OCI-LY7 (cell line): ENCODE measurements around the gene CMSS1. TPM values are rescaled to one million over a fixed set of nuclear protein-coding genes. Genes with fewer than 3 reads are reported as not detected.

Source experiments
- BruUV-seq: library from RNA; stranded (reverse); fragments of 400-500 nt; replicated peaks from 2 replicates; lab custom pipeline; 2021; lab: Mats Ljungman, UMichigan
- CTCF ChIA-PET: fragments of 300-600 bp; sonication (Branson Sonifier 250); formaldehyde crosslinking; loops from one replicate; lab custom pipeline; 2022; ENCODE audit warnings: antibody characterized with exemption; ENCODE audit not compliant: unreplicated experiment; lab: Charles Lee
- POLR2A ChIA-PET: fragments of 300-600 bp; sonication (Branson Sonifier 250); formaldehyde crosslinking; loops from one replicate; lab custom pipeline; 2022; ENCODE audit warnings: antibody characterized with exemption; lab: Charles Lee
- DNase-seq: peaks from one replicate; pipeline ENCODE4 v3.0.0-alpha.2; 2015; ENCODE audit warnings: low spot score
- H2AFZ ChIP-seq: fragments of 200-600 bp; sonication (generic), shearing (Covaris generic); 2 replicates; pipeline ENCODE4 v1.6.1; 2014; ENCODE audit warnings: mild to moderate bottlenecking, antibody characterized with exemption, low read length, moderate library complexity
- H3K27ac ChIP-seq: fragments of 200-600 bp; sonication (generic); 2 replicates; pipeline ENCODE4 v1.5.1; 2014; ENCODE audit warnings: mixed run types, low read depth, mild to moderate bottlenecking, moderate library complexity, low read length, inconsistent platforms; ENCODE audit not compliant: poor library complexity, severe bottlenecking
- H3K36me3 ChIP-seq: fragments of 200-600 bp; sonication (generic); 2 replicates; pipeline ENCODE4 v1.6.1; 2014; ENCODE audit warnings: mild to moderate bottlenecking, antibody characterized with exemption, low read length, moderate library complexity, mixed read lengths; ENCODE audit not compliant: insufficient read depth
- H3K4me1 ChIP-seq: fragments of 200-600 bp; sonication (generic); 2 replicates; pipeline ENCODE4 v1.5.1; 2014; ENCODE audit warnings: mild to moderate bottlenecking, low read length; ENCODE audit not compliant: insufficient read depth, poor library complexity, severe bottlenecking
- H3K4me2 ChIP-seq: fragments of 200-600 bp; sonication (generic); 2 replicates; pipeline ENCODE4 v1.6.1; 2014; ENCODE audit warnings: mild to moderate bottlenecking, low read length
- H3K4me3 ChIP-seq: fragments of 200-600 bp; sonication (generic); 2 replicates; pipeline ENCODE4 v1.5.1; 2014; ENCODE audit warnings: mild to moderate bottlenecking, low read depth, low read length; ENCODE audit not compliant: poor library complexity, severe bottlenecking
- H3K79me2 ChIP-seq: fragments of 200-600 bp; sonication (generic); 2 replicates; pipeline ENCODE4 v1.6.1; 2016; ENCODE audit warnings: low read depth, mild to moderate bottlenecking, low read length, moderate library complexity, mixed read lengths; ENCODE audit not compliant: insufficient read depth
- H3K9me2 ChIP-seq: fragments of 200-600 bp; sonication (generic); 2 replicates; pipeline ENCODE4 v1.6.1; 2016; ENCODE audit warnings: mild to moderate bottlenecking, low read length, mixed read lengths; ENCODE audit not compliant: insufficient read depth
- H3K9me3 ChIP-seq: fragments of 200-600 bp; sonication (generic); 2 replicates; pipeline ENCODE4 v1.6.1; 2014; ENCODE audit warnings: mild to moderate bottlenecking, mixed run types, low read length, mixed read lengths
- H4K20me1 ChIP-seq: fragments of 200-600 bp; sonication (generic); 2 replicates; pipeline ENCODE4 v1.6.1; 2014; ENCODE audit warnings: mild to moderate bottlenecking, antibody characterized with exemption, low read length, moderate library complexity, mixed read lengths; ENCODE audit not compliant: insufficient read depth
- CTCF ChIP-seq: fragments of 200-600 bp; sonication (generic); conservative IDR thresholded peaks from 2 replicates; pipeline ENCODE4 v1.5.1; 2014; ENCODE audit warnings: mild to moderate bottlenecking, antibody characterized with exemption, low read length, moderate library complexity, mixed read lengths
- EZH2phosphoT487 ChIP-seq: fragments of 200-600 bp; sonication (generic); IDR thresholded peaks from 2 replicates; pipeline ENCODE4 v1.6.1; 2018; ENCODE audit warnings: low read depth, borderline replicate concordance, mild to moderate bottlenecking, mixed run types, antibody characterized with exemption, low read length, moderate library complexity, mixed read lengths
- intact Hi-C: fragments of 100-400 bp; cut with micrococcal nuclease; formaldehyde crosslinking; loops from one replicate; pipeline ENCODE4 v1.10.0; 2022; ENCODE audit not compliant: unreplicated experiment
- total RNA-seq, 2 experiments: library from RNA; depleted of rRNA in 1 of 2; stranded (reverse); fragments of >200 nt in 1 of 2; shearing (Covaris generic) in 1 of 2; gene quantifications; 2 replicates each; pipeline ENCODE4 v1.2.3, GENCODE V29; 2014 to 2022

The CMSS1 gene
- total RNA-seq, 2 experiments from 2014 or later = 25.7 to 46.6 TPM

DNA sequence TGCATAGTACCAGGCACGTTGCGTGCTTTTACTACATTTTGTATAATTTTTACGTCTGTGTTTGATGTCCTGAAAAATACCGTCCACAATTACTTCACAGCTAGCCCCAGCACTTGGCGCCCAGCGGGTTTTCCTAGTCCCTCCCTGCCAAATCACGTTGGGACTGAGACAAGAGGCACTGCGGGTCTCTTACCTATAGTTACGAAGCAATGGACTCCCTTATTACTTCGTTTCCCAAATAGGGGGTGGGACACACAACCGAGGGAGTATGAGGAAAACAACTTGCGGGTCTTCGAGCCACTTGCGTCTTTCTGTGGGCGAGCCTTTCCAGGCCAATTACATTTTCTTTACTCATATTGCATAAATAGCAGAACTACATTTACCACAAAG lies 620 bp upstream of the CMSS1 start:
- no peaks in the 10 kb centered on the region for H3K9me3 ChIP-seq
- DNase-seq = no peak
- H3K9me2 ChIP-seq = no peaks in the 10 kb centered on the region
- H3K4me2 ChIP-seq = peak overlapping the region; percentile 87
- H3K4me1 ChIP-seq = peaks cover 18% of the 10 kb centered on the region
- CTCF ChIA-PET = no interaction called here
- intact Hi-C loops = loop anchor here (5.0 kb wide), 1 partner anchor 445 kb away; the partner anchor contains the start of gene TBC1D23
- peak overlapping the region; percentile 99 for H2AFZ ChIP-seq
- peaks cover 6% of the 10 kb centered on the region for H3K36me3 ChIP-seq
- no peaks in the 10 kb centered on the region for H4K20me1 ChIP-seq
- TF ChIP-seq EZH2phosphoT487 (no peak), CTCF (no peak)
- H3K79me2 ChIP-seq = peaks cover 27% of the 10 kb centered on the region; the same call in 1 of the 2 replicates
- peak overlapping the region; percentile 79 for H3K4me3 ChIP-seq
- peak overlapping the region; percentile 36 for H3K27ac ChIP-seq
- POLR2A ChIA-PET = interaction anchor here (1.2 kb wide), 1 partner anchor 11 kb away, joined by 3 read pairs; no protein-coding TSS in a partner anchor
- BruUV-seq = TSS peak; percentile 97

DNA sequence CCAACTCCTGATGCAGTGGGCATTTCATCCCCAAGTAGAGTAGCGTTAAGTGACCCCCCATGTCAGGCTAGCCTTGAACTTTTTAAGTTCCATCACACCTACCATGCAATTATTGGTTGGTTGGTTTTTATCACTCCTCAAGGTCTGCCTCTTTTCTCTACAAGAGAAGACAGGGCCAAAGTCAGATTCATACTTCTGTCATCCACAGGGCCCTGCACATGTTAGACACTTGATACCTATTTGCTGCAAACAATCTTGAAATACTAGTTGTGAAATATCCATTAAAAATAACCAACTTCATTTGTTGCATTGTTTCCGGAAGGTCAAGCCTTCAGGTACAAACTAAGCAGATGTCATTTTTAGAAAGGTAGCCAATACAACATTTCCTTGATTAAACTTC lies 1.2 kb downstream of the CMSS1 start:
- POLR2A ChIA-PET = interaction anchor here (0.6 to 1.5 kb wide), 4 partner anchors 8 to 50 kb away, joined by 3 to 4 read pairs (median 4); no protein-coding TSS in a partner anchor
- Histone ChIP-seq H3K4me3 (peak overlapping the region; percentile 79), H2AFZ (no peak overlapping the region), H3K9me3 (no peaks in the 10 kb centered on the region), H3K9me2 (no peaks in the 10 kb centered on the region), H3K79me2 (peaks cover 38% of the 10 kb centered on the region; the same call in 1 of the 2 replicates), H3K4me2 (peak overlapping the region; percentile 87), H3K4me1 (peaks cover 18% of the 10 kb centered on the region), H4K20me1 (no peaks in the 10 kb centered on the region), H3K36me3 (peaks cover 6% of the 10 kb centered on the region), H3K27ac (no peak overlapping the region)
- intact Hi-C loops = loop anchor here (5.0 kb wide), 1 partner anchor 443 kb away; the partner anchor contains the start of gene TBC1D23
- no TSS peak for BruUV-seq
- no peak for TF ChIP-seq CTCF
- TF ChIP-seq EZH2phosphoT487 = no peak
- peak; percentile 3 for DNase-seq
- CTCF ChIA-PET = no interaction called here
